Keratinocyte (primary cell): ENCODE results near the gene DDX42. TPM values are rescaled to one million over a fixed set of nuclear protein-coding genes. Genes with fewer than 3 reads are reported as not detected.
"Not testable (repeated sequence)": the region's sequence is repeated elsewhere in the genome, so short reads cannot be mapped to it uniquely, and the experiment has no call there.

ENCODE experiments used
- DNase-seq: peaks from one replicate; pipeline ENCODE4 v3.0.0-alpha.2; 2011; ENCODE audit warnings: low read depth, missing footprints, low spot score
- FAIRE-seq: peaks from 2 replicates; lab custom pipeline; 2011; peaks lifted over from hg19 to GRCh38; lab: Jason Lieb, UNC
- H2AFZ ChIP-seq: 2 replicates; pipeline ENCODE4 v1.6.0; 2012; ENCODE audit warnings: low read length, control low read depth, inconsistent platforms; ENCODE audit not compliant: control insufficient read depth
- H3K27ac ChIP-seq: 2 replicates; pipeline ENCODE4 v1.5.1; 2011; ENCODE audit warnings: low read length; ENCODE audit not compliant: control insufficient read depth, insufficient read depth
- H3K27me3 ChIP-seq: 3 replicates; pipeline ENCODE4 v1.6.0; 2011; ENCODE audit warnings: low read length; ENCODE audit not compliant: control insufficient read depth, insufficient read depth; ENCODE audit errors: extremely low read depth
- H3K36me3 ChIP-seq, 2 experiments: 2 replicates in 1 of 2; 3 replicates in 1 of 2; pipeline ENCODE4 v1.5.1; 2011; ENCODE audit warnings: low read length in 2 of 2, mild to moderate bottlenecking in 1 of 2; ENCODE audit not compliant: control insufficient read depth in 2 of 2, insufficient read depth in 2 of 2; ENCODE audit errors: extremely low read depth in 1 of 2
- H3K4me1 ChIP-seq: 3 replicates; pipeline ENCODE4 v1.5.1; 2011; ENCODE audit warnings: low read length; ENCODE audit not compliant: control insufficient read depth, insufficient read depth; ENCODE audit errors: extremely low read depth
- H3K4me2 ChIP-seq: 3 replicates; pipeline ENCODE4 v1.6.0; 2011; ENCODE audit warnings: low read depth, low read length; ENCODE audit not compliant: control insufficient read depth, insufficient read depth; ENCODE audit errors: extremely low read depth
- H3K4me3 ChIP-seq, 3 experiments: fragments of 200-600 bp in 1 of 3; sonication (generic) in 1 of 3; 2 replicates in 2 of 3; 3 replicates in 1 of 3; pipeline ENCODE4 v1.5.1; 2011 to 2016; ENCODE audit warnings: low read length in 3 of 3, mild to moderate bottlenecking in 3 of 3, control low read depth in 2 of 3, inconsistent platforms in 1 of 3, low read depth in 1 of 3, mixed read lengths in 1 of 3, mixed run types in 1 of 3, moderate library complexity in 1 of 3; ENCODE audit not compliant: control insufficient read depth in 2 of 3, insufficient read depth in 2 of 3; ENCODE audit errors: extremely low read depth in 1 of 3
- H3K79me2 ChIP-seq: 2 replicates; pipeline ENCODE4 v1.6.0; 2012; ENCODE audit warnings: low read length; ENCODE audit not compliant: control insufficient read depth, insufficient read depth
- H3K9ac ChIP-seq: 3 replicates; pipeline ENCODE4 v1.6.0; 2011; ENCODE audit warnings: low read length; ENCODE audit not compliant: control insufficient read depth, insufficient read depth; ENCODE audit errors: extremely low read depth
- H3K9me1 ChIP-seq: 3 replicates; pipeline ENCODE4 v1.6.0; 2011; ENCODE audit warnings: low read length; ENCODE audit not compliant: control insufficient read depth, insufficient read depth; ENCODE audit errors: extremely low read depth
- H3K9me3 ChIP-seq: 2 replicates; pipeline ENCODE4 v1.5.1; 2012; ENCODE audit warnings: low read depth, low read length; ENCODE audit not compliant: control insufficient read depth
- H4K20me1 ChIP-seq: 3 replicates; pipeline ENCODE4 v1.6.0; 2011; ENCODE audit warnings: low read length; ENCODE audit not compliant: control insufficient read depth, insufficient read depth; ENCODE audit errors: extremely low read depth
- CTCF ChIP-seq, 3 experiments: IDR thresholded peaks in 1 of 3; conservative IDR thresholded peaks in 1 of 3; optimal IDR thresholded peaks in 1 of 3; 2 replicates in 2 of 3; 3 replicates in 1 of 3; pipeline versions ENCODE3 to v1.5.1; 2011; ENCODE audit warnings: low read length in 3 of 3, mild to moderate bottlenecking in 3 of 3, moderate library complexity in 2 of 3, control low read depth in 1 of 3, inconsistent platforms in 1 of 3; ENCODE audit not compliant: insufficient read depth in 2 of 3; ENCODE audit errors: extremely low read depth in 1 of 3
- EZH2 ChIP-seq: IDR thresholded peaks from one replicate; pipeline ENCODE4 v1.6.1; 2012; ENCODE audit warnings: inconsistent platforms, mild to moderate bottlenecking, low read length, moderate library complexity
- dilution Hi-C: fragments of 300-500 bp; cut with MboI; formaldehyde crosslinking; loops from one replicate; pipeline ENCODE4 v1.7.0; 2020; ENCODE audit warnings: low sequenced_read_pairs; ENCODE audit not compliant: extremely low pct_ligation_motif_present
- polyA plus RNA-seq, 5 experiments: library from polyadenylated mRNA; depleted of rRNA in 3 of 5; stranded (reverse) in 3 of 5; stranded (forward) in 1 of 5; unstranded in 1 of 5; fragments of >200 nt; gene quantifications; 1 replicate in 1 of 5; 2 replicates in 3 of 5; 3 replicates in 1 of 5; pipeline versions ENCODE4 v1.2.1 to v1.2.3, GENCODE V29; 2011 to 2012; ENCODE audit warnings: missing spikeins in 2 of 5, low read depth in 1 of 5, low replicate concordance in 1 of 5

DDX42 gene
- polyA plus RNA-seq, 1 donor (not counting 4 experiments of a cell fraction or from before 2014, with no cell fraction given) = 116 TPM

GRCh38 chr17:63859257-63859656 lies 85.3 kb downstream of the DDX42 start:
- H3K36me3 ChIP-seq = no peaks in the 10 kb centered on the region
- H3K4me3 ChIP-seq = no peak overlapping the region
- no peak for FAIRE-seq

GRCh38 chr17:63866625-63867024 lies 92.7 kb downstream of the DDX42 start:
- H3K27me3 ChIP-seq, H3K4me1 ChIP-seq, H3K4me2 ChIP-seq, H3K9ac ChIP-seq, H3K4me3 ChIP-seq, H3K79me2 ChIP-seq, DNase-seq, H2AFZ ChIP-seq, dilution Hi-C loops, H4K20me1 ChIP-seq, H3K9me1 ChIP-seq, H3K9me3 ChIP-seq, H3K27ac ChIP-seq, FAIRE-seq, H3K36me3 ChIP-seq: not testable (repeated sequence)
- TF ChIP-seq CTCF (optimal IDR thresholded peaks at IDR 0.05 in 1 of 3, IDR thresholded peaks at IDR 0.05 in 1 of 3, conservative IDR thresholded peaks at IDR 0.05 in 1 of 3; ENCODE audit: extremely low read depth in 1 of 3, insufficient read depth in 2 of 3, low read length in 3 of 3) = peak in 1 of 3 experiments; percentile 24

More at GRCh38 chr17:63859257-63859656, 85.3 kb downstream of the DDX42 start:
- Histone ChIP-seq H3K4me2 (no peak overlapping the region), H4K20me1 (no peaks in the 10 kb centered on the region), H3K9ac (no peak overlapping the region), H3K9me3 (no peaks in the 10 kb centered on the region), H3K27me3 (no peaks in the 10 kb centered on the region), H3K9me1 (no peaks in the 10 kb centered on the region), H3K4me1 (no peaks in the 10 kb centered on the region), H2AFZ (no peak overlapping the region), H3K79me2 (no peaks in the 10 kb centered on the region), H3K27ac (no peak overlapping the region)
- no peak for DNase-seq
- dilution Hi-C loops = no loop called here
- TF ChIP-seq CTCF (optimal IDR thresholded peaks at IDR 0.05 in 1 of 3, IDR thresholded peaks at IDR 0.05 in 1 of 3, conservative IDR thresholded peaks at IDR 0.05 in 1 of 3; ENCODE audit: extremely low read depth in 1 of 3, insufficient read depth in 2 of 3, low read length in 3 of 3) = no peak
- TF ChIP-seq EZH2 = no peak

Other genes starting within 250 kb of the DDX42 start
- gene DCAF7, start 223.7 kb upstream of the DDX42 start, polyA plus RNA-seq = 20.6 to 51.1 TPM (median 32.6 TPM) in 3 replicates
- gene TACO1, start 173.3 kb upstream of the DDX42 start, polyA plus RNA-seq = 17.8 to 27.2 TPM (median 23.5 TPM) in 3 replicates
- 9.8 to 10.2 TPM (median 10.0 TPM) in 3 replicates for gene MAP3K3, start 151.8 kb upstream of the DDX42 start, polyA plus RNA-seq
- 1.6 to 3.5 TPM (median 3.3 TPM) in 3 replicates for gene LIMD2, start 74.0 kb upstream of the DDX42 start, polyA plus RNA-seq
- gene STRADA, start 32.4 kb upstream of the DDX42 start, polyA plus RNA-seq = 25.9 to 29.0 TPM (median 26.3 TPM) in 3 replicates
- gene CCDC47, start 573 bp upstream of the DDX42 start, polyA plus RNA-seq = 56.5 to 86.4 TPM (median 73.6 TPM) in 3 replicates
- 111 to 208 TPM (median 141 TPM) in 3 replicates for gene PSMC5, start 53.3 kb downstream of the DDX42 start, polyA plus RNA-seq
- 35.4 to 48.5 TPM (median 43.7 TPM) in 3 replicates for gene FTSJ3, start 53.5 kb downstream of the DDX42 start, polyA plus RNA-seq
- gene SMARCD2, start 68.5 kb downstream of the DDX42 start, polyA plus RNA-seq = 80.3 to 99.8 TPM (median 86.3 TPM) in 3 replicates
- gene CSH2, start 99.5 kb downstream of the DDX42 start, polyA plus RNA-seq = not detected in 3 replicates
- not detected in 3 replicates for gene GH2, start 107.8 kb downstream of the DDX42 start, polyA plus RNA-seq
- not detected in 3 replicates for gene CSH1, start 122.4 kb downstream of the DDX42 start, polyA plus RNA-seq
- not detected in 3 replicates for gene CSHL1, start 137.1 kb downstream of the DDX42 start, polyA plus RNA-seq
- not detected in 3 replicates for gene GH1, start 144.7 kb downstream of the DDX42 start, polyA plus RNA-seq
- 0.07 to 0.24 TPM (median 0.08 TPM) in 3 replicates for gene CD79B, start 158.2 kb downstream of the DDX42 start, polyA plus RNA-seq
- not detected in 3 replicates for gene SCN4A, start 198.7 kb downstream of the DDX42 start, polyA plus RNA-seq
- gene PRR29, start 224.2 kb downstream of the DDX42 start, polyA plus RNA-seq = 0.01 TPM in 1 of 3 replicates, not detected in the others
- 0.09 to 0.21 TPM (median 0.16 TPM) in 3 replicates for gene ICAM2, start 246.5 kb downstream of the DDX42 start, polyA plus RNA-seq